ENCODE data around the gene MEPCE.

Gene MEPCE

GRCh38 chr7:100406767-100407166, 22.9 kb upstream of the MEPCE start:
- no peak for DNase-seq (ENCODE audit: low read depth)

GRCh38 chr7:100407285-100408180, 22.1 kb upstream of the MEPCE start:
- DNase-seq (ENCODE audit: low read depth) = peak; percentile 56

GRCh38 chr7:100411101-100411500, 18.5 kb upstream of the MEPCE start:
- no peak for DNase-seq (ENCODE audit: low read depth)

GRCh38 chr7:100413346-100413745, 16.3 kb upstream of the MEPCE start:
- DNase-seq (ENCODE audit: low read depth) = no peak

GRCh38 chr7:100413889-100414288, 15.7 kb upstream of the MEPCE start:
- no peak for DNase-seq (ENCODE audit: low read depth)

GRCh38 chr7:100415448-100415847, 14.2 kb upstream of the MEPCE start:
- no peak for DNase-seq (ENCODE audit: low read depth)

- no peak for DNase-seq (ENCODE audit: low read depth)
Observed at GRCh38 chr7:100418930-100419659, 10.5 kb upstream of the MEPCE start.

- no peak for DNase-seq (ENCODE audit: low read depth)
Observed at GRCh38 chr7:100419660-100420226, 9.9 kb upstream of the MEPCE start.

GRCh38 chr7:100423315-100423714, 6.3 kb upstream of the MEPCE start:
- no peak for DNase-seq (ENCODE audit: low read depth)

- DNase-seq (ENCODE audit: low read depth) = no peak
Observed at GRCh38 chr7:100425347-100425746, 4.3 kb upstream of the MEPCE start.

- DNase-seq (ENCODE audit: low read depth) = no peak
Observed at GRCh38 chr7:100426516-100426915, 3.1 kb upstream of the MEPCE start.

- no peak for DNase-seq (ENCODE audit: low read depth)
Observed at GRCh38 chr7:100427762-100428198, 1.9 kb upstream of the MEPCE start.

GRCh38 chr7:100428199-100428966, 1.2 kb upstream of the MEPCE start, which contains the start of gene ZCWPW1:
Gene ZCWPW1, minus strand, starts transcription at chr7:100428703. Its CDS starts 8,054 bp downstream, at chr7:100420649.
- peak; percentile 97 for DNase-seq (ENCODE audit: low read depth)

- DNase-seq (ENCODE audit: low read depth) = peak; percentile 100
Observed at GRCh38 chr7:100428967-100429636, 529 bp upstream of the MEPCE start.

GRCh38 chr7:100430493-100431285, 1.1 kb downstream of the MEPCE start:
- no peak for DNase-seq (ENCODE audit: low read depth)

GRCh38 chr7:100431286-100431735, 1.7 kb downstream of the MEPCE start:
- DNase-seq (ENCODE audit: low read depth) = no peak

GRCh38 chr7:100432053-100432452, 2.4 kb downstream of the MEPCE start:
- DNase-seq (ENCODE audit: low read depth) = no peak

GRCh38 chr7:100432621-100433275, 3.1 kb downstream of the MEPCE start:
- no peak for DNase-seq (ENCODE audit: low read depth)

GRCh38 chr7:100433276-100433591, 3.6 kb downstream of the MEPCE start:
- DNase-seq (ENCODE audit: low read depth) = no peak

Data from fibroblast of the conjunctiva (primary cell).